GM19239 (cell line): Measurements from ENCODE around the gene C2CD4B.

Source experiments
- DNase-seq: peaks from one replicate; pipeline ENCODE4 v3.0.0; 2011; ENCODE audit warnings: low spot score; ENCODE audit not compliant: insufficient read length
- FAIRE-seq: peaks from 2 replicates; lab custom pipeline; 2011; peaks lifted over from hg19 to GRCh38; lab: Jason Lieb, UNC

Gene C2CD4B

DNA sequence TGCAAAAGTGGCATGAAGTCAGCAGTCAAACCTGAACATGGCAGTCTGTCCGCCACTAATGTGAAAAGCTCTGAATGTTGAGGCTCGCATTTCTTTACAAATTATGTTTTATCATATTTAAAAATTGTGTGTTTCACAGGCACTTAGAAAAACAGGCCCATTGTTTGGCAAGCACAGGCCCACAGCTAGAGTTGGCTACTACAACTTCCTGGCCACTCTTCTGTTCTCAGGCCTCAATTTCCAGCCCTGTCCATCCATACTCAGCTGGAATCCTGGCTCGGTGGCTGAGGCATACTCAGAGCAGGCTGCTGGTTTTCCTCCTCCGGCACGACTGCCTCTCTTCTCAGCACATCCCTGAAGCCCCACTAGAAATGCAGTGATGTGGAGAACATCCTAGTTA, 44.3 kb downstream of the C2CD4B start:
- FAIRE-seq, result no peak
- no peak for DNase-seq

DNA sequence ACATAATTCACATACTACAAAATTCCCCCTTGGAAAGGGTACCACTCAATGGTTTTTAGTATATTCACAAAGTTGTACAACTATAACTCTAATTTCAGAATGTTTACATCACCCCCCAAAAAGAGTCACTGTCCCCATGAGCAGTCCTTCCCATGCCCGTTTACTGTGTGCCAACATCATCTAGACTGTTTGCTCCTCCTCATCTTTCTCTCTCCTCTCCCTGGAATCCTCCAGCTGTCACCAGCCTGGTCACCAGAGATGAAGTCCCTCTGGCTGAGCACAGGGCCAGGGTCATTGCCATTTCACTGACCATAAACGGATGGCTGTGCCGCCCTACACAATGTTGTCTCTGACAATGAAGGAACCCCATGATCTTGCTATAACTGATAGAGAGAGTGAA, 45.2 kb downstream of the C2CD4B start:
- FAIRE-seq (no peak), DNase-seq (no peak)

DNA sequence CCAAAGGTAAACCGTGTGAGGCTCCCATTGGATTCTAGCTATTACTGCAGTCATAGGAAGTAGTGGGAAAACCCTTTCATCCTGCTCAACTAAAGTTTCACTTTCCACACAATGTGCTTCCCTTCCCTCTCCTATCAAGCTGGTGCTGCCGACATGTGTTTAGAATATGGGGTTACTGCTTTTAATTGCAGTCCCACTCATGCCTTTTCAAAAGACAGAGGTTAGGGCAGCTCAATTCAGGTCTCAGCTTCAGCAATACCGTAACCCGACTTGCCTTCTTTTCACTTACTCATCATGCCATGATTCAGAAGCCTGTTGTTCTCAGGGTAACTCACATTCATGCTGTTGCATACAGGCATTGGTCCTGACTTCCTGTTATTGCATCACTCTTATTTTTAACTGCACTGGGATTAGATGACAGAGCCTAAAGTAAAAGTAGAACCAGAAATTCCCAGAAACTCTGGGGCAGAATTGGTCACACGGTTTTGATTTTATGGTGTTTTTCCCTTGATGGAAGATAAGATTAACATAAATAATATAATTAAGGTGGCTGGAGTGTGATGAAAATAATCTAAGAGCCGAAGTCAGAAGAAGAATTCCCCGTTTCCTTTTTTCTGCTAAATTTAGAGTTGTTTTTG, 45.7 kb downstream of the C2CD4B start:
- DNase-seq (no peak), FAIRE-seq (no peak)

DNA sequence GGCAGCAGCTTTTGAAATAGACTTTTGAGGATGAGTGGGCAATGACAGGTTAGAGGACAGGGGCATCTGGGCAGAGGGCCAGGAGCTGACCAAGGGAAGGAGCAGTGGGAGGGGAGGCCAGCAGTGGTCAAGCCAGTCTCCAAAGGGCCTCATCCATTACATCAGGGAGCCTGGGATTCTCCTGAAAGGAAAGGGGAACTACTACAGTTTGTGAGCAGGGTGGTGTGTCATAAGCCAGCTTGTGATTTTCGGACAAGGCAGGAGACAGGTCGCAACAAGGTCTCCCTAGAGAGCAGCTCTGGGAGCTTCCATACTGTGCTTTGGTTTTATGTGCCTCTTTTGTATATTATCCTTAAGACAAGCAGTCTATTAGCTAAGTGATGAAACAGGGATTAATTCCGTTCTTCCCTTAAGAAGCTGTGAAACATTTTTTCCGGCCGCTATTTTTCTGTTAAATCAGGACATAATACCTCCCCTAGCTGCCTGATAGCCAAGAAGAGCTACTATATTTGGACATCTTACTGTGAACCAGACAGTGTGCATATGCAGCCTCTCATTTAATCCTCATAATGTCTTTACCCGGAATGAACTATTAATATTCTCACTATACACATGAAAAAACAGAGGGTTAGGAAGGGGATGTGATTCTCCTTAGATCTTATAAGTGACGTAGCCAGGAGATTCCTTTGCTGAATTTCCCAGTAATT, 46.4 kb downstream of the C2CD4B start:
- DNase-seq, result no peak

DNA sequence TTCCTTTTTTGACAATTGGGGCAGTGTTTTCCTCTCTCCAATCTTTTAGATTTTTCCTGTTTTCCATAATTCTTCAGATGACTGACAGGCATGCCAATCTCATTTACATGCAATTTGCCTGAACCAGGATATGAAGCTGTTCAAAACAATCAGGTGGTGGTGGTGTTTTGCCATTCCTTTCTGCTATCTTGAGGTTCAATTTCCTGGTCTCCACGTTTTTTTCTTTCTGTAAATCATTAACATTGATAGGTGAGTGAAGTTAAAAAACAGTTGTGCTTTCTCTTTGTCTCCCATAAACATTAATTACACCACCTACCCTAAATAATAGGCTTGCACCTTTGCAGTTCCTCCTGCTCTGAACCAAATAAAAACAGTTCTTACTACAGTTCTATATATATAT, 49.2 kb downstream of the C2CD4B start:
- no peak for DNase-seq

More for the DNA sequence above, 46.4 kb downstream of the C2CD4B start:
- FAIRE-seq, result no peak

More for the DNA sequence above, 49.2 kb downstream of the C2CD4B start:
- no peak for FAIRE-seq
